GM18502 (cell line): ENCODE measurements around the gene PLAC9.
"Not testable (repeated sequence)": the region's sequence is repeated elsewhere in the genome, so short reads cannot be mapped to it uniquely, and the experiment has no call there.

Experiments
- ATAC-seq: cut with Tn5 transposase; IDR thresholded peaks from one replicate; pipeline ENCODE4 v1.9.1; 2021; ENCODE audit warnings: mild to moderate bottlenecking; ENCODE audit not compliant: unreplicated experiment, poor library complexity

Gene PLAC9

GRCh38 chr10:80137920-80138319 is 5.4 kb downstream of the PLAC9 start:
- no peak for ATAC-seq

- no peak for ATAC-seq
Measured at GRCh38 chr10:80139265-80139664, 6.7 kb downstream of the PLAC9 start.

- ATAC-seq: no peak
Measured at GRCh38 chr10:80140251-80140650, 7.7 kb downstream of the PLAC9 start.

- ATAC-seq: no peak
Measured at GRCh38 chr10:80141696-80142460, 9.3 kb downstream of the PLAC9 start.

- peak; percentile 58 for ATAC-seq
Measured at GRCh38 chr10:80144067-80144695, 11.7 kb downstream of the PLAC9 start.

GRCh38 chr10:80144696-80145131 is 12.2 kb downstream of the PLAC9 start:
- peak; percentile 39 for ATAC-seq

GRCh38 chr10:80145406-80146308 is 13.1 kb downstream of the PLAC9 start:
- not testable (repeated sequence) for ATAC-seq

- ATAC-seq: no peak
Measured at GRCh38 chr10:80146918-80147317, 14.4 kb downstream of the PLAC9 start.

GRCh38 chr10:80148166-80148805 is 15.8 kb downstream of the PLAC9 start:
- ATAC-seq: no peak

- no peak for ATAC-seq
Measured at GRCh38 chr10:80149123-80149522, 16.6 kb downstream of the PLAC9 start.

GRCh38 chr10:80150172-80150571 is 17.6 kb downstream of the PLAC9 start:
- no peak for ATAC-seq

GRCh38 chr10:80152820-80153219 is 20.3 kb downstream of the PLAC9 start:
- no peak for ATAC-seq

GRCh38 chr10:80153460-80153859 is 20.9 kb downstream of the PLAC9 start:
- no peak for ATAC-seq

- ATAC-seq: no peak
Measured at GRCh38 chr10:80154626-80154977, 22.1 kb downstream of the PLAC9 start.

- no peak for ATAC-seq
Measured at GRCh38 chr10:80154978-80155695, 22.6 kb downstream of the PLAC9 start.

- no peak for ATAC-seq
Measured at GRCh38 chr10:80155696-80156215, 23.2 kb downstream of the PLAC9 start.

GRCh38 chr10:80156216-80156615 is 23.7 kb downstream of the PLAC9 start:
- ATAC-seq: no peak

- ATAC-seq: no peak
Measured at GRCh38 chr10:80157561-80157960, 25.0 kb downstream of the PLAC9 start.

GRCh38 chr10:80158126-80158525 is 25.6 kb downstream of the PLAC9 start:
- no peak for ATAC-seq
